ENCODE measurements around the gene GJD4. TPM values are rescaled to one million over a fixed set of nuclear protein-coding genes. Genes with fewer than 3 reads are reported as not detected.

GJD4 gene
- total RNA-seq, 1 experiment from 2014 or later: not detected

DNA sequence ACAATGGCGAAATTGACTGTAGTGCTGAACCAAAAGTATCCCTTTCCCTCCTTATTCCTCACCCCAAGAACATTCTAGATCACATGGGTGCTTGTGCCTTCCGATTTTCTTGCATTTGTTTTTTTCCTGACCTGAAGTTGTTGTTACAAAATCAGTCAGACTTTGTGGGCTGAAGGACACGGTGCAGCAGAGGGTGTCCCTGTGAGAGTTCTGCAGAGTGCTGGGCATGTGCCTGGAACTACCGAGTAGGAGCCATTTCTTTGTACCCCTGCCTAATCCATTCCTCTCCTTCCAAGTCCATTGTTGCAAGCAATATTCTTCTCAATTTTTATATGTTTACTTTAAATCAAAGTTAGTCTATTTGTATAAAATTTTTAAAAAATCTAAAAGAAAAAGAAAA lies 35.3 kb upstream of the GJD4 start:
- POLR2A ChIA-PET (ENCODE audit: unreplicated experiment): no interaction called here
- Histone ChIP-seq H3K4me3 (no peak overlapping the region), H3K9me3 (ENCODE audit: insufficient read depth, low read depth) (no peaks in the 10 kb centered on the region), H3K4me2 (no peak overlapping the region), H3K9me2 (ENCODE audit: insufficient read depth) (no peaks in the 10 kb centered on the region), H3K79me2 (ENCODE audit: low read depth) (no peaks in the 10 kb centered on the region), H3K27me3 (ENCODE audit: insufficient read depth, low read depth) (no peaks in the 10 kb centered on the region), H3K4me1 (replicated peaks; ENCODE audit: insufficient read depth) (no peaks in the 10 kb centered on the region), H3K27ac (no peak overlapping the region), H2AFZ (no peak overlapping the region), H3K36me3 (ENCODE audit: low read depth) (no peaks in the 10 kb centered on the region), H4K20me1 (ENCODE audit: insufficient read depth) (no peaks in the 10 kb centered on the region), H3F3A (ENCODE audit: insufficient read depth, low read depth) (no peaks in the 10 kb centered on the region)
- TF ChIP-seq, protein P1, sequence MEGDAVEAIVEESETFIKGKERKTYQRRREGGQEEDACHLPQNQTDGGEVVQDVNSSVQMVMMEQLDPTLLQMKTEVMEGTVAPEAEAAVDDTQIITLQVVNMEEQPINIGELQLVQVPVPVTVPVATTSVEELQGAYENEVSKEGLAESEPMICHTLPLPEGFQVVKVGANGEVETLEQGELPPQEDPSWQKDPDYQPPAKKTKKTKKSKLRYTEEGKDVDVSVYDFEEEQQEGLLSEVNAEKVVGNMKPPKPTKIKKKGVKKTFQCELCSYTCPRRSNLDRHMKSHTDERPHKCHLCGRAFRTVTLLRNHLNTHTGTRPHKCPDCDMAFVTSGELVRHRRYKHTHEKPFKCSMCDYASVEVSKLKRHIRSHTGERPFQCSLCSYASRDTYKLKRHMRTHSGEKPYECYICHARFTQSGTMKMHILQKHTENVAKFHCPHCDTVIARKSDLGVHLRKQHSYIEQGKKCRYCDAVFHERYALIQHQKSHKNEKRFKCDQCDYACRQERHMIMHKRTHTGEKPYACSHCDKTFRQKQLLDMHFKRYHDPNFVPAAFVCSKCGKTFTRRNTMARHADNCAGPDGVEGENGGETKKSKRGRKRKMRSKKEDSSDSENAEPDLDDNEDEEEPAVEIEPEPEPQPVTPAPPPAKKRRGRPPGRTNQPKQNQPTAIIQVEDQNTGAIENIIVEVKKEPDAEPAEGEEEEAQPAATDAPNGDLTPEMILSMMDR (conservative IDR thresholded peaks at IDR 0.05): no peak
- TF ChIP-seq EZH2 (IDR thresholded peaks at IDR 0.05; ENCODE audit: low read depth): no peak
- BruUV-seq (replicated peaks): no TSS peak
- intact Hi-C loops (cut with micrococcal nuclease; ENCODE audit: unreplicated experiment): no loop called here
- CTCF ChIA-PET: no interaction called here
- DNase-seq: no peak

DNA sequence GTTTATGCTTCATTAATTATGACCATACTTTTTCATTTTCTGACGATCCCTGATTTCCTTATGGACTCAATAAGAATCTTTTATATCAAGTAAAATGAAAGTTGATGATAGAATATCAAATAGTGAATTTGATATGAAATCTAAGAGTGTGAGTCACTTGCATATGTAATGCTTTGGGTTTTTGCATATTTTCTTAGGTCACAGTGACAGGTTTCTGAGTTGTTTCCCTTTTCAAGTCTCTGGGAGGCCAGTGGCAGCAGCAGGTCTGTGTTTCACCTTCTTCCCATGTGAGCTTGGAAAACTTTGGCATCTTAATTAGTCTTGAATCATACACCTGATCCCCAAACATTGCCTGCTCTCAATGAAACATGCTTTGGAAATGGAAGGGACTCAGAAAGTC lies 34.7 kb upstream of the GJD4 start:
- Histone ChIP-seq H3K79me2 (ENCODE audit: low read depth) (no peaks in the 10 kb centered on the region), H3K27ac (no peak overlapping the region), H3K9me2 (ENCODE audit: insufficient read depth) (no peaks in the 10 kb centered on the region), H2AFZ (no peak overlapping the region), H3K36me3 (ENCODE audit: low read depth) (no peaks in the 10 kb centered on the region), H3K4me3 (no peak overlapping the region), H3K27me3 (ENCODE audit: insufficient read depth, low read depth) (no peaks in the 10 kb centered on the region), H3K4me2 (no peak overlapping the region), H3F3A (ENCODE audit: insufficient read depth, low read depth) (no peaks in the 10 kb centered on the region), H3K9me3 (ENCODE audit: insufficient read depth, low read depth) (no peaks in the 10 kb centered on the region), H3K4me1 (replicated peaks; ENCODE audit: insufficient read depth) (no peaks in the 10 kb centered on the region), H4K20me1 (ENCODE audit: insufficient read depth) (no peaks in the 10 kb centered on the region)
- ChIA-PET CTCF (no interaction called here), POLR2A (ENCODE audit: unreplicated experiment) (no interaction called here)
- BruUV-seq (replicated peaks): no TSS peak
- intact Hi-C loops (cut with micrococcal nuclease; ENCODE audit: unreplicated experiment): no loop called here
- no peak for DNase-seq
- no peak for TF ChIP-seq EZH2 (IDR thresholded peaks at IDR 0.05; ENCODE audit: low read depth)
- TF ChIP-seq, protein P1 (conservative IDR thresholded peaks at IDR 0.05): no peak

DNA sequence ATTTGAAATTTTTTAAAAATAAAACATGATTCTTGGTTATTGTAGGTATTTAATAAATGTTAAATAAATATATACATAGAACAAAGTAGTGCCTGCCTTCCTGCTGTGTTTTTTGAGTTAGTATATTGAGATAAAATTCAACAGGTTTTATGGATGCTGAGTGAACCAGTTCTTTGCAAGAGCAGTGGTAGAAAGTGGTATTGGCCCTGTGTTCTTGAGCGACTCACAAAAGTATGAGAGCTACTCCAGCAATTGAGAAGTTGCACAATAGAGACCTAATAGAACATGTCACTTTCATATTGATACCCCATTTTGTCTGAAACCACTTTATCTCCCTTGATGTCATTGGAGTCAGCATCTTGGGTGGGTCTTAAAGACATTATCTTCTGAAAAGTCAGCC lies 32.6 kb upstream of the GJD4 start:
- BruUV-seq (replicated peaks): no TSS peak
- ChIA-PET POLR2A (ENCODE audit: unreplicated experiment) (interaction anchor here (0.6 kb wide), 1 partner anchor 137 kb away, joined by 3 read pairs; no protein-coding TSS in a partner anchor), CTCF (no interaction called here)
- DNase-seq: no peak
- H3K4me3 ChIP-seq: no peak overlapping the region
- no peaks in the 10 kb centered on the region for H3K79me2 ChIP-seq (ENCODE audit: low read depth)
- H3K9me2 ChIP-seq (ENCODE audit: insufficient read depth): no peaks in the 10 kb centered on the region
- intact Hi-C loops (cut with micrococcal nuclease; ENCODE audit: unreplicated experiment): no loop called here
- H3K27ac ChIP-seq: no peak overlapping the region
- H3K36me3 ChIP-seq (ENCODE audit: low read depth): no peaks in the 10 kb centered on the region
- H2AFZ ChIP-seq: no peak overlapping the region
- H3K27me3 ChIP-seq (ENCODE audit: insufficient read depth, low read depth): no peaks in the 10 kb centered on the region
- TF ChIP-seq EZH2 (IDR thresholded peaks at IDR 0.05; ENCODE audit: low read depth): no peak
- TF ChIP-seq, protein P1 (conservative IDR thresholded peaks at IDR 0.05): no peak
- H3K4me2 ChIP-seq: no peak overlapping the region
- H3K4me1 ChIP-seq (replicated peaks; ENCODE audit: insufficient read depth): no peaks in the 10 kb centered on the region
- H4K20me1 ChIP-seq (ENCODE audit: insufficient read depth): no peaks in the 10 kb centered on the region
- H3F3A ChIP-seq (ENCODE audit: insufficient read depth, low read depth): no peaks in the 10 kb centered on the region
- H3K9me3 ChIP-seq (ENCODE audit: insufficient read depth, low read depth): no peaks in the 10 kb centered on the region

All from PC-9 (cell line).